ENCODE results near the gene PPP1R13B.
"Not testable (repeated sequence)": the region's sequence is repeated elsewhere in the genome, so short reads cannot be mapped to it uniquely, and the experiment has no call there.

The PPP1R13B gene, protein sequence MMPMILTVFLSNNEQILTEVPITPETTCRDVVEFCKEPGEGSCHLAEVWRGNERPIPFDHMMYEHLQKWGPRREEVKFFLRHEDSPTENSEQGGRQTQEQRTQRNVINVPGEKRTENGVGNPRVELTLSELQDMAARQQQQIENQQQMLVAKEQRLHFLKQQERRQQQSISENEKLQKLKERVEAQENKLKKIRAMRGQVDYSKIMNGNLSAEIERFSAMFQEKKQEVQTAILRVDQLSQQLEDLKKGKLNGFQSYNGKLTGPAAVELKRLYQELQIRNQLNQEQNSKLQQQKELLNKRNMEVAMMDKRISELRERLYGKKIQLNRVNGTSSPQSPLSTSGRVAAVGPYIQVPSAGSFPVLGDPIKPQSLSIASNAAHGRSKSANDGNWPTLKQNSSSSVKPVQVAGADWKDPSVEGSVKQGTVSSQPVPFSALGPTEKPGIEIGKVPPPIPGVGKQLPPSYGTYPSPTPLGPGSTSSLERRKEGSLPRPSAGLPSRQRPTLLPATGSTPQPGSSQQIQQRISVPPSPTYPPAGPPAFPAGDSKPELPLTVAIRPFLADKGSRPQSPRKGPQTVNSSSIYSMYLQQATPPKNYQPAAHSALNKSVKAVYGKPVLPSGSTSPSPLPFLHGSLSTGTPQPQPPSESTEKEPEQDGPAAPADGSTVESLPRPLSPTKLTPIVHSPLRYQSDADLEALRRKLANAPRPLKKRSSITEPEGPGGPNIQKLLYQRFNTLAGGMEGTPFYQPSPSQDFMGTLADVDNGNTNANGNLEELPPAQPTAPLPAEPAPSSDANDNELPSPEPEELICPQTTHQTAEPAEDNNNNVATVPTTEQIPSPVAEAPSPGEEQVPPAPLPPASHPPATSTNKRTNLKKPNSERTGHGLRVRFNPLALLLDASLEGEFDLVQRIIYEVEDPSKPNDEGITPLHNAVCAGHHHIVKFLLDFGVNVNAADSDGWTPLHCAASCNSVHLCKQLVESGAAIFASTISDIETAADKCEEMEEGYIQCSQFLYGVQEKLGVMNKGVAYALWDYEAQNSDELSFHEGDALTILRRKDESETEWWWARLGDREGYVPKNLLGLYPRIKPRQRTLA

DNA sequence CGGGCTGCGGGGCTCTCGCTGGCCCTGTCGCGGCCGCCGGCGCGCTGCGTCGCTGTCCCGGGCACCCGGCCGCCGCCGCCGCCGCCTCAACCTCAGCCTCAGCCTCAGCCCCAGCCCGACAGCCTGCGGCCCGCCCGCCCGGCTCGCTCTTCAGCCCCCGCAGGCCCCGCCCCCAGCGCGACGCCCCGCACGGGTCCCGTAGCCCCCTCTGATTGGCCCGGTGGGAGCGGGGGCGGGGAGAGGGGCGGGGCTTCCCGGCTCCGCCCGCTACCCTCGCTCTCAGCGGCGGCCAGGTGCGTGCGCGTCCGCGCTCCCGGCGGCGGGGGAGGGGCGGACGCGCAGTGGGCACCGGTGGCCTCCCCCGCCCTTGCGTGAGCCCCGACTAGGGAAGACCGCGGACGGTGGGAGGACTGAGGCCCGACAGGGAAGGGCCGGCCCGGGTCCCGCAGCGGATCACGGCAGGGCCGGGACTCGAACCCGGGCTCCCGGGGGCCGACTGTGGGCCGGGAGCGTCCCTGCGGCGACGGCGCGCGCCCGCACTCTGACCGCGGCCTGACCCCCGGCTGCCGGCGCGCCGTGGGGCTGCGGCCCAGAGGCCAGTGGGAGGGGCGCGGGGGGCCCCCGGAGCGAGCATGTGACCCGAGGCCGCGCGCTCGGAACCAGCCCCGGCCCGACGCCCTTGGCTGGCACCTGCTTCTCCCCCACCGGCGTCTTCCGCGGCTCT is at the start of gene PPP1R13B:
PPP1R13B (minus strand) TSS at position 125 of the 724 bp plus-strand sequence. CDS start 268 bp downstream, outside the sequence.
- DNase-seq = no peak

GRCh38 chr14:103896578-103896977 is 49.2 kb upstream of the PPP1R13B start:
- no peak for DNase-seq

GRCh38 chr14:103894723-103895059 is 47.3 kb upstream of the PPP1R13B start:
- DNase-seq = no peak

DNA sequence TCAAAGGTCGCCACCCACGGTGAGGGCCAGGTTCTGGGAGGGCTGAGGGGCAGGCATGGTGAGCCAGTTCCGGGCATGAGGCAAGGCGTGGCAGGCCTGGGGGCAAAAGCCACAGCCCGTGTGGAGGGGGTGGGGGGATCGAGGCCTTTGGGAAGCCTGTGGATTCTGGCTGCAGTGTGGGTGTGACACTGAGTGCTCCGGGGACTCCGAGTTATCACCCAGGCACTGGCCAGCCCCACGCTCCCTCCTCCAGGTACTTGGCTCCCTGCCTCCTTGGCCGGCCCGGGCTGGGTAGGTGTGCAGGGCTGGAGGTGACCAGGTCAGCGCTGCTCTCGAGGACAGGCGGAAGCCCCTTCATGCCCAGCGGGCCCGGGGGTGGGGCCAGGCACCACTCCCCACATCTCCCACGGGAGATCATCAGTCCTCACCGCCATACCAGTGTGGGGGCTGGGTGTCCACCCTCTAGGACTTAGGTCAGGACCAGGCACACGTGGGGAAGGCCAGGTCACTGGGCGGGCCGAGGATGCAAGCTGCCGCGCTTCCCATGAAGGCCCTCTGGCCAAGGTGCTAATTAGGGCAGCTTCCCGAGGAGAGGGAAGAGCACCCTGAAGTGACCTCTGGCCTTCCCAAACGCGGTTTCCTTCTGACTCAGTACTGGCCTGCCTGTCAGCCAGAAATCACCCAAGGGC is 46.8 kb upstream of the PPP1R13B start:
- DNase-seq = no peak

DNA sequence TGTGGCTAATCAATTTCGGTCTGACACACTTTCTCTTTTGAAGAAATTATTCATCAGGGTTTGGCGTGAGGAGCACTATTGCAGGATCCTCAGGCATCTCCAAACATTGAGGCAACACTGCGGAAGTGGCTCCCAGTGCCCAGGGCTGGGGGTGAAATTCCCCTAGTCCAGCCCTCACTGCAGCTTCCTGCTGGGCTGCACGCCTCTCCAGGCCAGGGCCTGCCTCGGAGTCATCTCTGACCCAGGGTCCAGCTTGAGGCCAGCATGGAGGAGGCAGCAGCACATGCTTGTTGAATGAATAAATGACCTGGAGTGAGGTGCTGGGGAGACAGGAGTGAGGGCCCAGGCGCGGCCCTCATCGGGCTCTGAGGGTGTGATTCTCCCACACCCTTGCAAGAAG is 44.9 kb upstream of the PPP1R13B start:
- no peak for DNase-seq

DNA sequence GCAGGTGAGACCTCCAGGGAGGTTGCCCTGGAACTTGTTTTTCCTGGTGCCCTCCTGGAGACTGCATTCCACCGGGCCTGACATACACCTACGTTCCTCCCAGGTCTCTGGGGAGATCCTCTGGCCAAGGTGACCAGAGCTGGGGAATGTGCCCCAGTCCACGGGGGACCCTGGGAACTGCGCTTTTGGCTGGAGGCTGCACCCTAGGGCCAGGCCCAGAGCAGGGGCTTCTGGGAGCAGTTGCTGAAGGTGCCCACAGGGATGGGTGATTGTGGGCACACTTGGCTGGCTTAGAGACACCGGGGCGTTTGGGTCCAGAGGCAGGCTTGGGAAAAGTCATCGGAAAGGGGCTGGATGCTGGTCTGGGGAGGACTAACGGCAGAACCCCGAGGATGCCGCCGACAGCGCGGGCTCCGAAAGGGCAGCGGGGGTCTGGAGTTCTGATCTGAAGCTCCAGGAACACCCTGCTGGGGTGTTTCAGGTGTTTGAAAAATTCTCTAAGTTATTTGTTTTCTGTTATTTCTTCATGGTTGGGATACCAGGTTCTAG is 44.4 kb upstream of the PPP1R13B start:
- no peak for DNase-seq

DNA sequence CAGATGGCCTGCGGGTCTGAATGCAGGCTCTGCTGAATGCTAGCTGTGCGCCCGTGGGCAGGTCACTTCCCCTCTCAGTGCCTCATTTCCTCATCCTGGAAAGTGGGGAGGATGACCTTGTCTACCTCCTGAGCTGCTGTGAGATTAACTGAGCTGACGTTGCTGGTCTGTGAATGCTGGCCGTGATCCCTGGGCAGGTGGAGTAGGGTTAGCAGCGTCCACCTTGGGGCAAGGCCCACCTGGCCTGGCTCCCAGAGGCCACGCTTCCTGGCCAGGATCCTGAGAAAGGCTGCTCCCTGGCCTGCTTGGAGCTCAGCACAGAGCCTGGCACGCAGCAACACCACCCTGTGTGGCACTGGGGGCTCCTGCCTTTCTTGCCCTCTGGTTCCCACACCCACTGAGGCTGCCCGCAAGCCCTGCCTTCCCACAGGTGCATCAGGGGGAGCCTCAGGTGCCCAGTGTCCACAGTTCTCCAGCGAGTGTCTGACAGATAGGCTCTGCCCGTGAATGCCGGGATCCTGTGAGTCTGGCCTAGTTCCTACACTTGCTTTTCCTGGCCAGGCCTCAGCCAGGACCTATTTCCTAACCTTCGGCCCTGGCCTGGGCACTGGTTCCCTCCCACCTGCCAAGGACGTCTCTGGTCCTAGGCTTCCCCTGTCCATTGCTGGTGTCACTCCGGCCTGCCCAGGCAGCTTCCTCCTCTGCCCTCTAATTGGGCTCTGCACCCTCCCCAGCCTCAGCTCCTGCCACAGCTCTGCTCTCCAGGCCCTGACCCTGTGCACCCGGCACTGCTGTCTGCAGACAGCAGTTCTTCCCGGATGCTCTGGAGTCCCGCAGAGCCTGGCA is 43.7 kb upstream of the PPP1R13B start:
- no peak for DNase-seq

DNA sequence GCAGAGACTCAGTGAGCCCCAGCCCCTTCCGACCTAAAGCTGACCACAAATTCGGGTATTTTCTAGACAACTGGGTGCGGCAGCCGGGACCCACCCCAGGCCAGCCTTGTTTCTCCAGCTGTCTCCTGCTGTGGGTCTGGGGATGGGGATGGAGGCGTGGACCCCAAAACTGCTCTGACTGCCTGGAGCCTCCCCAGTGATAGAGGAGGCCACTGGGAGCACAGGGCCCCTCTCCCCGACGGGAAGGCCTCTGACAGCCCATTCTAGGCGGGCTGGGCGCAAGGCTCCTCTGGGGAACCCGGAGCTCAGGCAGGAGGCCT is 42.6 kb upstream of the PPP1R13B start:
- no peak for DNase-seq

DNA sequence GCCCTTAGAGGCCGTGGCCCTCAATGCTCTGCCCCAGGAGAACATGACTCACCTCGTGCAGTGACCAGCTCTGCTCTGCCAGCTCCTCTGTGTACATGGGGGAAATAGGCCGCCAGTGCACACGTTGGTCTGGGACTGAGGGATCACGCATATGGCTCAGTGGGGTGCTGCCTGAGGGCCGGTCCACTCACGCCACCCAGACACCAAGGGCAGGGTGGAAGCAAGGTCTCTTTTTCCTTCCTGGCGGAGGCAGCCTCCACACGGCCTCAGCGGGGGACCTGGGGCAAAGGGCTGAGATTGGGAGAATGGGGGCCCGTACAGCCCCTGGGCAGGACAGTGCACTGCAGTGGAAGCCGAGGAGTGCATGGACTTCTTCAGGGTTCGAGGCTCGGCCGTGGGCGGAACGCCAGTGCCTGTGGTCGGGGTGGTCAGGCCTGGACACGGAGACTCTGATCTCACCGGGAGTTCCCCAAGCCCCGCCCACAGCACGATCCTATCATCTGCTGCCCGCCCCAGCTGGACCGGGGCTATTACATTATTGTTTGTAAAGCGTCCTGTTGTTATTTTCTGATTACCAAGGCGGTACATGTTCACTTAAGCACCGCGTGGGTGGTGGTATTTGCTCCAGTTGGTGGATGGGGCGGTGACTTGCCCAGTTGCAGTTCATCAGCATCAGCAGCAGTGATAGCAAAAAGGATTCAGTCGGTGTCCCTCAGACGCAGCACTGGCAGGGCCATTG is 42.1 kb upstream of the PPP1R13B start:
- no peak for DNase-seq

- DNase-seq = not testable (repeated sequence)
Measured at GRCh38 chr14:103889002-103889312, 41.6 kb upstream of the PPP1R13B start.

DNA sequence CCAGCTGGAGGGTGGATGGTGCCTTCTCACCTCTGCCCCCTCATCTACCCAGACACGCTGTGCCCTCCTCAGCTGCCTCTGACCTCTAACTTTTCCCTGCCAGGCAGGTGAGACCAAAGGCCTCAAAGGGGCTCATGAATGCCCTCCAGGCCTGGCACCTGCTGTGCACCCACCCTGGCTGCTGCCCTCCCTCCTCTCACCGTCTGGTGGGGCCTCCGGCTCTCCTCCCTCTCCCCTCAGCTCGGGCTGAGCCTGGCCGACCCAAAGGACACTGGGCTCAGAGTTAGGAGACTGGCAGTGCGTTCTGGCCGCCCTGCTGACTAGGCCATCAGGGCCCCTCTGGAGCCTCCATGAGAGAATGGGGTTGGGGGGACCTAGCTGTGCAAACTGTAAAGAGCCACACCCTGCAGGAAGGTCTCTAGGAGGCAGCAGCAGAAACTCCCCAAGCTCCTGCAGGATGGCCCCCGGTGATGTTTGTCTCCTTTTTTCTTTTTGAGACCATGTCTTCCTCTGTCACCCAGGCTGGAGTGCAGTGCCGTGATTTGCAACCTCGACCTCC is 40.3 kb upstream of the PPP1R13B start:
- no peak for DNase-seq

GRCh38 chr14:103887170-103887501 is 39.8 kb upstream of the PPP1R13B start:
- no peak for DNase-seq

DNA sequence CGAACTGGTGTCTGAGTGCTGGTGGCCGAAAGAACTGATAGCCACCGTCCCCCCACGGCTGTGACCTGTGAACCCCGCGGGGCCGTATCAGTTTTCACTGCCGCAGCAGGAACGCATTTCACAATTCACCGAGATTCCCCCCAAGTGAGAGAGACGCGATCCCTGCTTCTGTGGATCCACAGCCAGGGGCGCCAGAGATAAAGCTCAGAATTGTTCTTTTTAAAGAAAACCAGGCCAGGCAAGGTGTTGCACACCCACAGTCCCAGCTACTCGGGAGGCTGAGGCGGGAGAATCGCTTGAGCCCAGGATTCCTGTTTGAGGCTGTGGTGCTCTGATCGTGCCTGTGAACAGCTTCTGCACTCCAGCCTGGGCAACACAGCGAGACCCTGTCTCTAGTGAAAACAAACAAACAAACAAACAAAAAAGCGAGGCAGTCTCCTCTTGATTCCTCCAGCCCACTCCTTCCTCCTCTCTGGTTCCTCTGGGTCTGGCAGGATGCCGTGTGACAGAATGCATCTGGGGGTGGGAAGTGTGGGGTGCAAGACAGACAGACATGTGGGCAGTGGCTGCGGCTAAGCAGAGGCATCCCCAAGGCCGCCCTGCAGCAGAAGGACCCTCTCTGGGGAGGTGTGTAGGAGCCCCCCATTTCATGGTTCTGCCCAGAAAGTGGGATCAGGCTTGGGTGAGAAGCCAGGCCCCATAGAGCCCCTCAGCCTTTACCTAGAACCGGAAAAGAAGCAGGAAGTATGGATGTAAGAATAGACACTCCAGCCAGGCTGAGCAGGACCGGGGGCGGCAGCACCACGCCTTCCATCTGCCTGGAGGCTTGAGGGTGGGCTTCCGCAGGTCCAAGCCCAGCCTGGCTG is 39.2 kb upstream of the PPP1R13B start:
- no peak for DNase-seq

DNA sequence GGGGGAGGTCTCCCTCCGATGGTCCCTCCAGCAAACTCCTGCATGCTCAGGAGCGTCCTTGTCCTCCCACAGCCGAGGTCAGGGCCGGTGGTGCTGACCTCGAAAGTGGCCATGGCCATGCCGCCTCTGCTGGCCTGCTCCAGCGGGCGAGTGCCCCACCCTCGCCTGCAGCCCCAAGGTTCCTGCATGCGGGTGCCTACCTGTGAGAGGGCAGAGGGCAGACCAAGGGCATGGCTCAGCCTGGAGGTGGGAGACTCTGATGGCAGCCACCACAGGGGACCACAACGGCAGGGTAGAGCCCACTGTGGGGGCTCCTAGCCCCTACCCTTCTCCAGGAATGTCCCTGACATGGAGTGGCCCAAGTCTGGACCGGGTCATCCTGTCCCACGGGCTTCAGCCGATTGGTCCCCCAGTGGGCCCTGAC is 38.1 kb upstream of the PPP1R13B start:
- DNase-seq = no peak

- DNase-seq = no peak
Measured at GRCh38 chr14:103884854-103885253, 37.5 kb upstream of the PPP1R13B start.

DNA sequence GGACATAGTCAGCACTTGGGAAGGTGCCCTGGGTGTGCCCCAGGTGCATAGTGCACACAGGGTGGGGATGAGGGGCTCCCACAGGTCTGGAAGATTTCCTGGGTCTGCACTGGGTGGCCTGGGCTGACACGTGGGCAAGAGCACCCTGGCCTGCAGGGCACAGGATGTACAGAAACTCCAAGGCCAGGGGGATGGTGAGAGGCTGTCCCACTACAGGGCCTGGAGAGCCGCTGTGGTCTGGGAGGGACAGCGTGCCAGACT is 35.8 kb upstream of the PPP1R13B start:
- DNase-seq = no peak

DNA sequence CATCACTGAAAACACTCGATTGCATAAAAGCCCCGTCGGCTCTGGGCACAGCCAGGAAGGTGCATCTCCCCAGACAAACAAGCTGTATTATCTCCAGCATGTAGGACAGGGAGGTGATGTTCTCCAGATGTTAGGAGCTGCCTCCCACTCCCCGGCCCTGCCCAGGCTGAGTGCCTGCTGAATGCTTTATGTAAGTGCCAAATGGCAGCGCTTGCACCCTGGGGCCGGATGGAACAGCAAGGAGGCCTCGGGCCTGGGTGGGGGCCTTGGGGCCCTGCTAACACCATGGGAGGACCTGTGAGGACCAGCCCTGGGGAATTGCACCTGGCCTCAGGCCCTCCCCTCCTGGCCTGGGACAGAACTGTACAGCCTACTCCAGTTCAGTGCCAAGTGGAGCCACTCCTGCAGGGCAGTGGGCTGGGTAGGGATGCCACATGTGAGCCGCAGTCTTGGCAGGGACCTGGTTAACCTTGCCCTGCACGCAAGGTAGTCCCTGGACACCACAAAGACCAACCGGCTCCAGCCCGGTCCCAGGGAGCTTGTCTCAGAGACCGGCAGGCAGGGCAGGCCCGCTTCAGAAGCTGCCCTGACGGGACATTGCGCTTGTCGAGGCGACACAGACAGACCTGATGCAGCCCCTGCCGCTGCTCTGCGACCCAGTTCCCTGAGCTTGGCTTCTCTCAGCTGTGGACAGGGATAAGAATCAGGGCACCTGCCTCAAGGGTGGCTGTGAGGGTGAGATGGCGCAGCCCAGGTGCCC is 35.3 kb upstream of the PPP1R13B start:
- DNase-seq = no peak

GRCh38 chr14:103881268-103882201 is 34.2 kb upstream of the PPP1R13B start:
- no peak for DNase-seq
